Measurements from ENCODE around the gene UBE2D1.

- no peak for TF ChIP-seq CTCF (conservative IDR thresholded peaks at IDR 0.05 in 1 of 2, IDR thresholded peaks at IDR 0.05 in 1 of 2; ENCODE audit: extremely low read depth in 1 of 2, insufficient read depth in 1 of 2, low read depth in 1 of 2, low read length in 2 of 2)
- TF ChIP-seq EZH2 (IDR thresholded peaks at IDR 0.05; ENCODE audit: borderline replicate concordance, low read length), result no peak
Measured at GRCh38 chr10:58334817-58335305, at the start of gene UBE2D1.
